CD1c-positive myeloid dendritic cell (primary cell): ENCODE measurements around the gene CSHL1.
"Not testable (repeated sequence)": the region's sequence is repeated elsewhere in the genome, so short reads cannot be mapped to it uniquely, and the experiment has no call there.

Experiments used
- DNase-seq: peaks from one replicate; pipeline ENCODE4 v3.0.0-alpha.2; 2016; ENCODE audit errors: extremely low spot score

Gene CSHL1

DNA sequence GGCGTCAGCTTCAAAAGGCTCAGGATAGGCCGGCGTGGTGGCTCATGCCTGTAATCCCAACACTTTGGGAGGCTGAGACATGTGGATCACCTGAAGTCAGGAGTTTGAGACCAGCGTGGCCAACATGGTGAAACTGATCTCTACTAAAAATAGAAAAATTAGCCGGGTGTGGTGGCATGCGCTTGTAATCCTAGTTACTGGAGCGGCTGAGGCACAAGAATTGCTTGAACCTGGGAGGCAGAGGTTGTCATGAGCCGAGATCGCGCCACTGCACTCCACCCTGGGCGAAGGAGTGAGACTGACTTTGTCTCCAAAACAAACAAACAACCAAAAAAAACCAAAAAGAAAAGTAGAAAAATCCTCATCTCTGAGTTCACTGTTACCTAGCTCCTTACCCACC lies 25.9 kb downstream of the CSHL1 start:
- not testable (repeated sequence) for DNase-seq

GRCh38 chr17:63882626-63883126 lies 28.4 kb downstream of the CSHL1 start:
- DNase-seq = not testable (repeated sequence)

DNA sequence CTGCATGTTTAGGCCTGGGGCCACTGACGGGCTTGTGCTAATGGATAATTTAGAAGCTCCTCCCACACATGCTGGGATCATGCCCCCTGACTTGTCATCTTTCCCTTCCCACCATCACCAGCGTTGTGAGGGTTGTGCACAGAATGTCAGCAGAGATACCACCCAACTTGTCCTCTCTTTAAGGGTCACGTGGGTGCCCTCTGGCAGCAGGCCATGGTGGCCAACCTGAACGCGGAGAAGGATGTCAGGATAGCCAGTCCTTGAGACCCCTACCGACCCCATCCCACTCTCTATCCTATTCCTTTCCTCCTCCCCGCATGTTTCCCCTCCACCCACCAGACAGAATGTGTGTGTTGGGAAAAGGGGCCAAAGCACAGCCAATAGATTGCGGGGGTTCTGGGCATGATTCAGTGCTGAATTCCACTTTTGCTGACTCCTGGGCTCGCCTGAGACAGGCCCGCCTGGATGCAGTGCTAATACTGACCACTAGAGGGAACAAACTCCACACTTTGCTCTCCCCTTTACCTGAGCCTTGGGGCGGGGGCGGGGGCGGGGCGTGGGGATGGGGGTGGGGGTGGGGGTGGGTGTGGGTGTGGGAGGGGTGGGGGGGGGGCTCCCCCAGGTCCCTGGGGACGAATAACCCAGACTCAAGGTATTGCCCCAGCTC lies 29.0 kb downstream of the CSHL1 start, which contains the start of gene GH2:
GH2 (minus strand) TSS at position 10 of the 667 bp plus-strand sequence. CDS start 143 bp downstream, outside the sequence.
- peak; percentile 63 for DNase-seq

DNA sequence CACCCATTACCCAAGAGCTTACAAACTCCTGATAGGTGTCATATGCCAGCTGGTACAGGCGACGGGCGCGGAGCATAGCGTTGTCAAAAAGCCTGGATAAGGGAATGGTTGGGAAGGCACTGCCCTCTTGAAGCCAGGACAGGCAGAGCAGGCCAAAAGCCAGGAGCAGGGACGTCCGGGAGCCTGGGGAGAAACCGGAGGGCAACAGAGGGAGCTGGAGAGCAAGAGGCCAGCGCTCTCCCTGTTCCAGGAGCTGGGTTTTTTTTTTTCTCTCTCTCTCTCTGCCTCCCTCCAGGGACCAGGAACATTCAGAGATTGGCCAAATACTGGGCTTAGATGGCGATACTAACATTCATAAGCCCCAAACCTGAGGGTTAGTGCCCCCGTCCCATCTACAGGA lies 29.7 kb downstream of the CSHL1 start:
- DNase-seq = not testable (repeated sequence)

- DNase-seq = no peak
Observed at GRCh38 chr17:63880706-63881105, 30.4 kb downstream of the CSHL1 start.

DNA sequence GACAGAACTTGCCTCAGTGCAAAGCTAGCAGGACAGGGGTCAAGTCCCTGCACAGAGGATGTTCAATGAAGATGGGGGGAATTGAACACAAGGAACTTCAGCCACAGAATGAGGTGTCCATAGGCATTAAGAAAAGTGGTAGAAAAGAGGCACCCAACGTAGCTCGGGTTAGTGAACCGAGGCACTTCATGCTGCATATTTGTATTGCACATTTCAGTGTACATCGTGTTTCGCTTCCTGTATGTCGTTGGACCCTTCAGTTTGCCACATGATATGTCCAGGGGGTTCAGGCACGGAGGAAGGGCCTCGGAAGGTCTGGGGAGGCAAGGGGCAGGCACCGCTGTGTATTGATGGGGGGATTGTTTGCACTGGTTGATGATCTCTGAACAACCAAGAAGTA lies 32.6 kb downstream of the CSHL1 start:
- not testable (repeated sequence) for DNase-seq

DNA sequence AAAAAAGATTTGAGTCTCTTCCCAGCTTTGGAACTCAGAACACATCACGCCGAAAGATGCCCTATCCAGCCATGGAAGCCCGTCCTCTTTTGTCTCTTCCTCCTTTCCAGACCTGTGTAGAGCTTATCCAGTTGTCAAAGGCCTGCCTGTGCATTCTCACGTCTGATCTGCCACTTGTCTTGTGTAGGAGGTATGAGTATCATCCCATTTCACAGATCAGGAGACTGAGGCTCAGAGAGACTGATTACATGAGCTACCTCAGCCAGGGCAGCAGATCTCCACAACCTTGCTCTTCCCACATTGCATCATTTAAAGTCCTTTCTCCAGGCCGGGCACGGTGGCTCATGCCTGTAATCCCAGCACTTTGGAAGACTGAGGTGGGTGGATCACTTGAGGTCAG lies 36.4 kb downstream of the CSHL1 start:
- DNase-seq = not testable (repeated sequence)

DNA sequence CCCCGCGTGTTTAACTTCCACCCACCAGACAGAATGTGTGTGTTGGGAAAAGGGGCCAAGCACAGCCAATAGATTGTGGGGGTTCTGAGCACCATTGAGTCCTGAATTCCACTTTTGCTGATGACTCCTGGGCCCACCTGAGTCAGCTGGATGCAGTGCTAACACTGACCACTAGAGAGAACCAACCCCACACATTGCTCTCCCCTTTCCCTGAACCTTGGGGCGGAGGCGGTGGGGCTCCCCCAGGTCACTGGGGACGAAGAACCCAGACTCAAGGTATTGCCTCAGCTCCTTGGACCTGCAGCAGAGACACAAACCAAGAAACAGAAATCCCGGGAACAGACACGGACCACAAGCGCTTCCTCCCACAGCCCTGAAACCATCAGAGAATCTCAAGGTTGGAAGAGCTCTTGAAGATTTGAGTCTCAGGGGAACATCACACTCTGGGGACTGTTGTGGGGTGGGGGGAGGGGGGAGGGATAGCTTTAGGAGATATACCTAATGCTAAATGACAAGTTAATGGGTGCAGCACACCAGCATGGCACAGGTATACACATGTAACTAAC lies 36.9 kb downstream of the CSHL1 start:
- DNase-seq = not testable (repeated sequence)

DNA sequence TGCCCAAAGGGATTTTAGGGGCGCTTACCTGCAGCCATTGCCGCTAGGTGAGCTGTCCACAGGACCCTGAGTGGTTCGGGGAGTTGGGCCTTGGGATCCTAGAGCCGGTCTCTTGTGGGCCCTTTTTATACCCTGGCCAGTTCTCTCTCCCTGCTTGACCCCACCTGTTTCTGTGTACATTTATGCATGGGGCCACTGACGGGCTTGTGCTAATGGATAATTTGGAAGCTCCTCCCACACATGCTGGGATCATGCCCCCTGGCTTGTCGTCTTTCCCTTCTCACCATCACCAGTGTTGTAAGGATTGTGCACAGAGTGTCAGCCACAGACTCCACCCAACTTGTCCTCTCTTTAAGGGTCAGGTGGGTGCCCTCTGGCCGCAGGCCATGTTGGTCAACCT lies 37.5 kb downstream of the CSHL1 start, which contains the start of gene CSH2:
CSH2 (minus strand) TSS at position 101 of the 400 bp plus-strand sequence; CDS start at position 38, 63 bp downstream.
- DNase-seq = not testable (repeated sequence)

- DNase-seq = not testable (repeated sequence)
Observed at GRCh38 chr17:63871646-63872365, 39.3 kb downstream of the CSHL1 start.

GRCh38 chr17:63870292-63870665 lies 40.8 kb downstream of the CSHL1 start:
- not testable (repeated sequence) for DNase-seq

DNA sequence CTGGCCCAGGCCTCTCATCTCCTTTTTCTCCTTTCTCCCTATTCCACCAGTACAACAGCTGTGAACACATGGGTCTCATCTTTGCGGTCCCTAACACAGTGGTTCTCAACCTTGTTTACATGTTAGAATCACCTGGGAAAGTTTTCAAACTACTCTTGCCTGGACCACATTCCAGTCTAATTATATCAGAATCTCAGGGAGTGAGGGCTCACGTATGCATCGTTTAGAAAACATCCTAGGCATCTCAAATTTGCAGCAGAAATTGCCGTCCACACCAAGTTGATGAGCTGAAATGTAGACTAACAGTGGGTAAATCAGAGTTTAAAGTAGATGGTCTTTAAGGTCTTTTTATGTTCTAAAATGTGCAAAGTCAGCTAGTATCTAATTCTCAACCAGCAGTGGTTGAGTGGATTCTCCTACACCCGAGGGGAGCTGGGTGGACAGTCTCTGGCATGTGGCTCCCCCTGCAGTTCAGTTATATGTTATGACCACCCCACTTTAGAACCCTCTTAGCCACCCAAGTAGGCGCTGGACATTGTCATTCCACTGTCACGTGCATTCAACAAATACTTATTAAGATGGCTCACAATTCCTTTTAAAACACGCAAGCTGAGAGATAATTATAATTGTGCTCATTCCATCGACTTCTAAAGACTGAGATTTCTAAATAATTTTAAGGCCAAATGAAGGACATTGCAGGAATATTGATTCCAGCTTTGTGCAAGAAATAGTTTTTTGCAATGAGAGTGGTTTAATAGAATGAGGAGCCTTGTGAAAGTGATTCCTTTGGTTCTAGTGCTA lies 41.4 kb downstream of the CSHL1 start:
- not testable (repeated sequence) for DNase-seq

- not testable (repeated sequence) for DNase-seq
Observed at GRCh38 chr17:63866625-63867024, 44.4 kb downstream of the CSHL1 start.
